ENCODE measurements around the gene DAPL1. TPM values are rescaled to one million over a fixed set of nuclear protein-coding genes. Genes with fewer than 3 reads are reported as not detected.

Gene DAPL1
- total RNA-seq (not detected), polyA plus RNA-seq (100 to 1,000 TPM in 1 of 3 donors, 1 to 10 TPM in 1, not detected in 1; 1.4 to 138 TPM)
- long read RNA-seq, donor 1, result 0 reads
- long read RNA-seq, donor 2, result 0 reads
- long read RNA-seq, donor 3, result 0 reads
- long read RNA-seq, donor 4, result 0 reads
- long read RNA-seq, donor 5, result 0 reads
- long read RNA-seq, donor 6, result 0 reads
- long read RNA-seq, donor 7, result 0 reads
- long read RNA-seq, donor 8, result 0 reads
- long read RNA-seq, donor 9, result 0 reads
- long read RNA-seq, donor 10, result 0 reads

- peaks cover 0 to 8% (median 2%) of the 10 kb centered on the region in 4 donors for H3K4me1 ChIP-seq
- DNase-seq, result peak; percentile 46 to 56
- H3K4me3 ChIP-seq, result peak within 1 kb of the TSS in 3 of 4 donors; percentile 9 to 25 (median 9)
- no peak for TF ChIP-seq CTCF (IDR thresholded peaks at IDR 0.05)
- TF ChIP-seq POLR2AphosphoS5 (IDR thresholded peaks at IDR 0.05), result no peak
- no peak for TF ChIP-seq EP300 (IDR thresholded peaks at IDR 0.05)
- intact Hi-C loops (cut with DNase I; ENCODE audit: low total_unique reads), result no loop called here
- no peak within 1 kb of the TSS for H3K27ac ChIP-seq
- H3K27me3 ChIP-seq, result peaks cover 0 to 5% (median 0%) of the 10 kb centered on the region in 3 donors
- 8 to 25% (median 19%) methylated on average over 10 of the region's 10 CpGs for WGBS, 5 donors
- H3K9me3 ChIP-seq, result no peaks in the 10 kb centered on the region
- no peaks in the 10 kb centered on the region for H3K36me3 ChIP-seq
Measured at GRCh38 chr2:158795195-158795924, at the start of gene DAPL1. Gene DAPL1 (plus strand): TSS chr2:158795317. CDS start chr2:158795373, 56 bp downstream.

GRCh38 chr2:158745866-158746382 lies 49.2 kb upstream of the DAPL1 start:
- intact Hi-C loops (cut with DNase I; ENCODE audit: low total_unique reads), result loop anchor here (5.0 kb wide), 1 partner anchor 714 kb away; no protein-coding TSS in a partner anchor
- 41 to 51% (median 44%) methylated on average over 7 of the region's 7 CpGs for WGBS, 5 donors
- no peaks in the 10 kb centered on the region for H3K4me1 ChIP-seq
- H3K9me3 ChIP-seq, result no peaks in the 10 kb centered on the region
- no peak for DNase-seq
- H3K4me3 ChIP-seq, result no peak overlapping the region
- H3K27me3 ChIP-seq, result peaks cover 0 to 41% (median 0%) of the 10 kb centered on the region in 3 donors
- H3K27ac ChIP-seq, result peak overlapping the region in 2 of 5 donors; percentile 13 to 14
- TF ChIP-seq POLR2AphosphoS5 (IDR thresholded peaks at IDR 0.05), result no peak
- TF ChIP-seq CTCF (IDR thresholded peaks at IDR 0.05), result peak in 1 of 7 experiments; percentile 2
- TF ChIP-seq EP300 (IDR thresholded peaks at IDR 0.05), result no peak
- no peaks in the 10 kb centered on the region for H3K36me3 ChIP-seq

- Histone ChIP-seq H3K4me3 (no peak overlapping the region), H3K27me3 (peaks cover 0 to 46% (median 0%) of the 10 kb centered on the region in 3 donors), H3K9me3 (no peaks in the 10 kb centered on the region), H3K27ac (peak overlapping the region in 1 of 5 donors; percentile 14), H3K4me1 (no peaks in the 10 kb centered on the region), H3K36me3 (no peaks in the 10 kb centered on the region)
- DNase-seq, result no peak
- 38 to 53% (median 49%) methylated on average over 6 of the region's 6 CpGs for WGBS, 5 donors
- no peak for TF ChIP-seq CTCF (IDR thresholded peaks at IDR 0.05)
- intact Hi-C loops (cut with DNase I; ENCODE audit: low total_unique reads), result loop anchor here (5.0 kb wide), 1 partner anchor 714 kb away; no protein-coding TSS in a partner anchor
Measured at GRCh38 chr2:158746488-158746887, 48.6 kb upstream of the DAPL1 start.

- Histone ChIP-seq H3K4me3 (no peak overlapping the region), H3K9me3 (no peaks in the 10 kb centered on the region), H3K27ac (no peak overlapping the region), H3K36me3 (no peaks in the 10 kb centered on the region), H3K4me1 (no peaks in the 10 kb centered on the region), H3K27me3 (peaks cover 0 to 46% (median 0%) of the 10 kb centered on the region in 3 donors)
- 43 to 69% (median 53%) methylated on average over 2 of the region's 2 CpGs for WGBS, 5 donors
- intact Hi-C loops (cut with DNase I; ENCODE audit: low total_unique reads), result loop anchor here (5.0 kb wide), 1 partner anchor 715 kb away; no protein-coding TSS in a partner anchor
- DNase-seq, result no peak
- TF ChIP-seq POLR2A (IDR thresholded peaks at IDR 0.05) (no peak), POLR2AphosphoS5 (IDR thresholded peaks at IDR 0.05) (no peak), EP300 (IDR thresholded peaks at IDR 0.05) (no peak), CTCF (IDR thresholded peaks at IDR 0.05) (no peak)
Measured at GRCh38 chr2:158747281-158747680, 47.8 kb upstream of the DAPL1 start.

Data from stomach (tissue), 19 donors.